Glutamatergic neuron (in vitro differentiated cells): ENCODE data around the gene SMPD2. TPM values are rescaled to one million over a fixed set of nuclear protein-coding genes. Genes with fewer than 3 reads are reported as not detected.

Source experiments
- DNase-seq: peaks from one replicate; pipeline ENCODE4 v3.0.0; 2022
- H3K27ac Mint-ChIP-seq: one replicate; pipeline ENCODE4 v1.8.0; 2020; ENCODE audit warnings: mild to moderate bottlenecking, mixed read lengths, inconsistent platforms; ENCODE audit not compliant: unreplicated experiment
- H3K27me3 Mint-ChIP-seq: one replicate; pipeline ENCODE4 v1.8.0; 2020; ENCODE audit warnings: mild to moderate bottlenecking, moderate library complexity, mixed read lengths, inconsistent platforms; ENCODE audit not compliant: unreplicated experiment
- H3K36me3 Mint-ChIP-seq: one replicate; pipeline ENCODE4 v1.8.0; 2020; ENCODE audit warnings: mild to moderate bottlenecking, mixed read lengths, inconsistent platforms; ENCODE audit not compliant: unreplicated experiment
- H3K4me1 Mint-ChIP-seq: one replicate; pipeline ENCODE4 v1.8.0; 2020; ENCODE audit warnings: mild to moderate bottlenecking, low read depth, mixed read lengths, inconsistent platforms; ENCODE audit not compliant: unreplicated experiment
- H3K4me3 Mint-ChIP-seq: one replicate; pipeline ENCODE4 v1.8.0; 2020; ENCODE audit warnings: mild to moderate bottlenecking, mixed read lengths, inconsistent platforms; ENCODE audit not compliant: unreplicated experiment
- H3K9me3 Mint-ChIP-seq: one replicate; pipeline ENCODE4 v1.8.0; 2020; ENCODE audit warnings: mild to moderate bottlenecking, moderate library complexity, mixed read lengths, inconsistent platforms; ENCODE audit not compliant: unreplicated experiment
- CTCF ChIP-seq: fragments of 200-600 bp; sonication (generic); IDR thresholded peaks from one replicate; pipeline ENCODE4 v1.5.0; 2021; ENCODE audit not compliant: partially characterized antibody, unreplicated experiment
- long read RNA-seq: library from polyadenylated mRNA; unstranded; transcript quantifications from one replicate; pipeline ENCODE4 v2.0.0, GENCODE V29; 2020; ENCODE audit not compliant: unreplicated experiment
- total RNA-seq: library from RNA; stranded (reverse); fragmentation: NEBNext Ultra II Directional; extraction: Animal tissue kit (Norgen Biotek cat#: 25700); gene quantifications from one replicate; pipeline ENCODE4 v1.2.1, GENCODE V29; 2021; ENCODE audit not compliant: unreplicated experiment

The SMPD2 gene
- total RNA-seq: 6.4 TPM
- long read RNA-seq, partial matches to known transcripts: 0 of 5 reads
- long read RNA-seq, other reads (novel, unspliced or antisense): 3 of 5 reads

GRCh38 chr6:109440331-109441068, at the start of gene SMPD2, which contains the start of gene PPIL6:
Gene SMPD2 (plus strand): TSS chr6:109440724. CDS start chr6:109441122, 398 bp downstream.
Gene PPIL6 (minus strand): TSS chr6:109440628. CDS start chr6:109440590, 38 bp downstream.
- peak; percentile 88 for DNase-seq
- H3K36me3 Mint-ChIP-seq: no peaks in the 10 kb centered on the region
- H3K27ac Mint-ChIP-seq: peak within 1 kb of the TSS; percentile 64
- H3K4me3 Mint-ChIP-seq: peak within 1 kb of the TSS; percentile 89
- peak; percentile 41 for TF ChIP-seq CTCF
- H3K9me3 Mint-ChIP-seq: peaks cover 18% of the 10 kb centered on the region
- H3K4me1 Mint-ChIP-seq: no peaks in the 10 kb centered on the region
- H3K27me3 Mint-ChIP-seq: peaks cover 21% of the 10 kb centered on the region

GRCh38 chr6:109393157-109393885, 47.2 kb upstream of the SMPD2 start:
- peaks cover 3% of the 10 kb centered on the region for H3K27me3 Mint-ChIP-seq
- no peak overlapping the region for H3K4me3 Mint-ChIP-seq
- H3K27ac Mint-ChIP-seq: no peak overlapping the region
- TF ChIP-seq CTCF: no peak
- DNase-seq: no peak
- H3K36me3 Mint-ChIP-seq: no peaks in the 10 kb centered on the region
- H3K4me1 Mint-ChIP-seq: peaks cover 2% of the 10 kb centered on the region
- no peaks in the 10 kb centered on the region for H3K9me3 Mint-ChIP-seq

- H3K27me3 Mint-ChIP-seq: peaks cover 3% of the 10 kb centered on the region
- TF ChIP-seq CTCF: no peak
- no peak for DNase-seq
- peaks cover 2% of the 10 kb centered on the region for H3K4me1 Mint-ChIP-seq
- H3K9me3 Mint-ChIP-seq: no peaks in the 10 kb centered on the region
- no peaks in the 10 kb centered on the region for H3K36me3 Mint-ChIP-seq
- H3K4me3 Mint-ChIP-seq: no peak overlapping the region
- no peak overlapping the region for H3K27ac Mint-ChIP-seq
Measured at GRCh38 chr6:109393886-109394281, 46.6 kb upstream of the SMPD2 start.

- Mint-ChIP-seq H3K27ac (no peak overlapping the region), H3K9me3 (no peaks in the 10 kb centered on the region), H3K4me1 (peaks cover 2% of the 10 kb centered on the region), H3K4me3 (no peak overlapping the region), H3K27me3 (peaks cover 3% of the 10 kb centered on the region), H3K36me3 (no peaks in the 10 kb centered on the region)
- TF ChIP-seq CTCF: no peak
- no peak for DNase-seq
Measured at GRCh38 chr6:109396046-109396718, 44.3 kb upstream of the SMPD2 start.
